ENCODE data around the gene WDR81. TPM values are rescaled to one million over a fixed set of nuclear protein-coding genes. Genes with fewer than 3 reads are reported as not detected.

The WDR81 gene
- total and polyA plus RNA-seq, 12 donors: 4.9 to 88.8 (median 41.1) TPM

DNA sequence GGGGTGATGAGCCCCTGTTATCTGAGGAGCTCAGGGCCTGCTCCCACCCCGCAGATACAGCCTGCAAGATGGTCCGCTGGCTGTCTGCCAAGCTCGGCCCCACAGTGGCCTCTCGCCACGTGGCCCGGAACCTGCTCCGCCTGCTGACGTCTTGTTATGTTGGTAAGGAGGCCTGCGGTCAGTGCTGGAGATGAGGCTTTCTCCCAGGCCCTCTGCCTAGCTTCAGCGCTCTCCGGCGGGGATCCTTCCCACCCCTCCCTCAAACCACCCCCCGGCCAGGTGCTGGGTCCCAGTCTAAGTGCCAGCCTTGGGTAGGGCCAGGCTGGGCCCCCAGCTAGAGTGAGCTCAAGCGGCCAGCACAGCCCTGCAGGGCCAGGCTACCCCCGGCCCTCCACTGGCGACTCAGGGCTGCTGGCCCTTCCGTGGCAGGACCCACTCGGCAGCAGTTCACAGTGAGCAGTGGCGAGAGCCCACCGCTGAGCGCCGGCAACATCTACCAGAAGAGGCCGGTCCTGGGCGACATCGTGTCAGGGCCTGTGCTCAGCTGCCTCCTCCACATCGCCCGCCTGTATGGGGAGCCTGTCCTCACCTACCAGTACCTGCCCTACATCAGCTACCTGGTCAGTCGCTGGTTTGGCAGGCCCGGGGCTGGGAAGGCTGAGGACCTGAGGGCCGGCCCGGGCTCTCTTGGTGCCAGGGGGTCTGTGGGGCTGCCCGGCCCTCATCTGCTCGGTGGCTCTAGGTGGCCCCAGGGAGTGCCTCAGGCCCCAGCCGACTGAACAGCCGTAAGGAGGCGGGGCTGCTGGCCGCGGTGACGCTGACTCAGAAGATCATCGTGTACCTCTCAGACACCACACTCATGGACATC, 6.1 kb downstream of the WDR81 start:
- Histone ChIP-seq H3K4me3 (no peak overlapping the region), H3K27ac (peak overlapping the region; percentile 14 to 91 (median 77)), H3K4me1 (replicated peaks in 1 of 2) (peaks cover 12 to 28% of the 10 kb centered on the region in 2 donors), H3K36me3 (replicated peaks in 1 of 2) (peaks cover 0 to 45% of the 10 kb centered on the region in 2 donors), H3K27me3 (no peaks in the 10 kb centered on the region), H3K9me3 (replicated peaks in 1 of 3) (no peaks in the 10 kb centered on the region)
- TF ChIP-seq, protein P1, sequence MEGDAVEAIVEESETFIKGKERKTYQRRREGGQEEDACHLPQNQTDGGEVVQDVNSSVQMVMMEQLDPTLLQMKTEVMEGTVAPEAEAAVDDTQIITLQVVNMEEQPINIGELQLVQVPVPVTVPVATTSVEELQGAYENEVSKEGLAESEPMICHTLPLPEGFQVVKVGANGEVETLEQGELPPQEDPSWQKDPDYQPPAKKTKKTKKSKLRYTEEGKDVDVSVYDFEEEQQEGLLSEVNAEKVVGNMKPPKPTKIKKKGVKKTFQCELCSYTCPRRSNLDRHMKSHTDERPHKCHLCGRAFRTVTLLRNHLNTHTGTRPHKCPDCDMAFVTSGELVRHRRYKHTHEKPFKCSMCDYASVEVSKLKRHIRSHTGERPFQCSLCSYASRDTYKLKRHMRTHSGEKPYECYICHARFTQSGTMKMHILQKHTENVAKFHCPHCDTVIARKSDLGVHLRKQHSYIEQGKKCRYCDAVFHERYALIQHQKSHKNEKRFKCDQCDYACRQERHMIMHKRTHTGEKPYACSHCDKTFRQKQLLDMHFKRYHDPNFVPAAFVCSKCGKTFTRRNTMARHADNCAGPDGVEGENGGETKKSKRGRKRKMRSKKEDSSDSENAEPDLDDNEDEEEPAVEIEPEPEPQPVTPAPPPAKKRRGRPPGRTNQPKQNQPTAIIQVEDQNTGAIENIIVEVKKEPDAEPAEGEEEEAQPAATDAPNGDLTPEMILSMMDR (IDR thresholded peaks at IDR 0.05): no peak
- TF ChIP-seq POLR2A (IDR thresholded peaks at IDR 0.05): peak in 1 of 2 donors; percentile 32
- WGBS, 4 donors: 49 to 91% (median 61%) methylated on average over 11 to 40 of the region's 40 CpGs
- intact Hi-C loops (cut with DNase I): loop anchor here (10.0 kb wide), 2 partner anchors 114 to 134 kb away; no protein-coding TSS in a partner anchor
- peak; percentile 81 to 95 (median 92) for DNase-seq

DNA sequence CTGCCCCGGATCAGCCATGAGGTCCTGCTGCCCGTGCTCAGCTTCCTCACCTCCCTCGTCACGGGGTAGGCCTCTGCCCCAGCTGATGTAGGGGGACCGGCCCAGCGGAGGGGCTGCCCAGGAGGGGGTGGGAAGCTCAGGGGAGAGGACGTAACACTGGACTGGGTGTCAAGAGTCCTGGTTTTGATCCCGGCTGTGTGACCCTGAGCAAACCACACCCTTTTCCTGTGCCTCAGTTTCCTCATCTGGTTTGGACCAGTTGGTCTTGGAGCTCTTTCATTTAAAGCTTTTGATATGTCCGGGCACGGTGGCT, 6.6 kb downstream of the WDR81 start:
- no peaks in the 10 kb centered on the region for H3K27me3 ChIP-seq
- 42 to 72% (median 63%) methylated on average over 2 to 10 of the region's 10 CpGs for WGBS, 4 donors
- H3K27ac ChIP-seq: peak overlapping the region; percentile 14 to 91 (median 77)
- no peak for DNase-seq
- H3K4me1 ChIP-seq (replicated peaks in 1 of 2): peaks cover 15 to 29% of the 10 kb centered on the region in 2 donors
- peaks cover 0 to 43% of the 10 kb centered on the region in 2 donors for H3K36me3 ChIP-seq (replicated peaks in 1 of 2)
- intact Hi-C loops (cut with DNase I): loop anchor here (10.0 kb wide), 2 partner anchors 114 to 134 kb away; no protein-coding TSS in a partner anchor
- no peaks in the 10 kb centered on the region for H3K9me3 ChIP-seq (replicated peaks in 1 of 3)
- TF ChIP-seq, protein P1 (IDR thresholded peaks at IDR 0.05): no peak
- TF ChIP-seq POLR2A (IDR thresholded peaks at IDR 0.05): no peak
- no peak overlapping the region for H3K4me3 ChIP-seq

- no peak for TF ChIP-seq POLR2A (IDR thresholded peaks at IDR 0.05)
- TF ChIP-seq, protein P1 (IDR thresholded peaks at IDR 0.05): no peak
- Histone ChIP-seq H3K27me3 (no peaks in the 10 kb centered on the region), H3K4me3 (no peak overlapping the region), H3K27ac (no peak overlapping the region), H3K4me1 (replicated peaks in 1 of 2) (peaks cover 27 to 32% of the 10 kb centered on the region in 2 donors), H3K36me3 (replicated peaks in 1 of 2) (peaks cover 0 to 32% of the 10 kb centered on the region in 2 donors), H3K9me3 (replicated peaks in 1 of 3) (no peaks in the 10 kb centered on the region)
- 89 to 99% (median 94%) methylated on average over 9 to 22 of the region's 22 CpGs for WGBS, 4 donors
- intact Hi-C loops (cut with DNase I): loop anchor here (10.0 kb wide), 2 partner anchors 112 to 132 kb away; no protein-coding TSS in a partner anchor
- peak in 1 of 7 donors; percentile 56 for DNase-seq
These were observed 7.8 kb downstream of the WDR81 start for GRCh38 chr17:1732241-1732832.

DNA sequence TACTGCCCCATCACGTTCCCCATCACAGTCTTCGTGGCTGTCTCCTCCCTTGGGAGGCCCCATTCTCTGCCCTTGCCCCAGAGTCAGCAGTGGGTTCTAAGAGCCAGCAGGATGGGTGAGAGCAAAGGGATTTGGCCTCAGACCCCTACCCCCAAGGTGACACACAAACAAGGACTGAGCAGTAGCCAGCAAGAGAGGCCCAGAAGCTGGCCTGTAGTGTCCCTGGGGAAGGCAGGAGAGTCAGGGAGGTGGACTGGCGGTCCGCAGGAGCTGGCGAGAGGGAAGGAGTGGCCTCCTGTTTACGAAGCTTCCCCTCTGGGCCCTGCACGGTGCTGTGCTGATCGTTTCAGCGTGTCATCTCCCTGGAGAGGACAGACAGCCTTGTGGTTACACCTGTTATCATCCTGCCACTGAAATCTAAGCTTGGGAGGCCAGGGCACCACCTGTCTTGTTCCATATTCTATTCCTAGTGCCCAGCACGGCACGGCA, 8.4 kb downstream of the WDR81 start:
- H3K4me1 ChIP-seq (replicated peaks in 1 of 2): peaks cover 27 to 33% of the 10 kb centered on the region in 2 donors
- WGBS, 4 donors: 79 to 90% (median 81%) methylated on average over 11 of the region's 11 CpGs
- no peak for TF ChIP-seq POLR2A (IDR thresholded peaks at IDR 0.05)
- H3K4me3 ChIP-seq: no peak overlapping the region
- intact Hi-C loops (cut with DNase I): loop anchor here (10.0 kb wide), 2 partner anchors 112 to 132 kb away; no protein-coding TSS in a partner anchor
- no peak for DNase-seq
- H3K27me3 ChIP-seq: no peaks in the 10 kb centered on the region
- H3K36me3 ChIP-seq (replicated peaks in 1 of 2): peaks cover 0 to 27% of the 10 kb centered on the region in 2 donors
- no peaks in the 10 kb centered on the region for H3K9me3 ChIP-seq (replicated peaks in 1 of 3)
- no peak overlapping the region for H3K27ac ChIP-seq

Data from adrenal gland (tissue), 12 donors.